Effector CD8-positive, alpha-beta T cell (primary cell): ENCODE results near the gene FAM117A.
"Not testable (repeated sequence)": the region's sequence is repeated elsewhere in the genome, so short reads cannot be mapped to it uniquely, and the experiment has no call there.

Experiments used
- DNase-seq: peaks from one replicate; lab custom pipeline; 2025; lab: John Stamatoyannopoulos, UW

The FAM117A gene

GRCh38 chr17:49762151-49762941, 1.6 kb downstream of the FAM117A start:
- DNase-seq, result no peak

DNA sequence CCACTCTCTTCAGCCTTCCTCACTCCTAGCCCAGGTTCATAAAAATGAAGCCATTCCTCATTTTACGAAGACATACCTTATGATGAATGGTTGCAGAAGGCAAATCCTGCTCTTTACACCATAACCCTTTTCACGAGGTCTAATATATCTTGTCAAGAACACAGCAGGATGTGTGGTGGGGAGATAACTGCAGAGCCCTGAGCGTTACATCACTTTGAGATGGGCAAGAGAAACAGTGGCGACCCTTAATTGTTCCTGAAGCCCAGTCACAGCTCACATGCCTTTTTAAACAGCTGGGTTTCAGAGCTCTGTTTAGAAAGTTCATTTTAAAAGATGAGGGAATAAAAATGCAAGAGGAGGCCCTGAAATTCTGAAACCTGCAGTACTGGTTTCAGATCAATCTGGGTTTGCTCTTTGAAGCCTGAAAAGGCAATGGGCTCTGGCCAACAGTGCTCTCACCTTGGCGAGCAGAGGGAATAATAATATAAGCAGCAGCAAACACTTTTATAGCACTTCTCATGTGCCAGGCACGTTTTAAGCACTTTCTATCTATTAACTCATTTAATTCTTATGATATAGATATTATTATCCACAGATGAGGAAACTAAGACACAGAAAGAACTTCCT, 2.9 kb downstream of the FAM117A start:
- DNase-seq, result no peak

GRCh38 chr17:49760296-49760695, 3.6 kb downstream of the FAM117A start:
- DNase-seq, result no peak

GRCh38 chr17:49759203-49759602, 4.7 kb downstream of the FAM117A start:
- DNase-seq, result no peak

DNA sequence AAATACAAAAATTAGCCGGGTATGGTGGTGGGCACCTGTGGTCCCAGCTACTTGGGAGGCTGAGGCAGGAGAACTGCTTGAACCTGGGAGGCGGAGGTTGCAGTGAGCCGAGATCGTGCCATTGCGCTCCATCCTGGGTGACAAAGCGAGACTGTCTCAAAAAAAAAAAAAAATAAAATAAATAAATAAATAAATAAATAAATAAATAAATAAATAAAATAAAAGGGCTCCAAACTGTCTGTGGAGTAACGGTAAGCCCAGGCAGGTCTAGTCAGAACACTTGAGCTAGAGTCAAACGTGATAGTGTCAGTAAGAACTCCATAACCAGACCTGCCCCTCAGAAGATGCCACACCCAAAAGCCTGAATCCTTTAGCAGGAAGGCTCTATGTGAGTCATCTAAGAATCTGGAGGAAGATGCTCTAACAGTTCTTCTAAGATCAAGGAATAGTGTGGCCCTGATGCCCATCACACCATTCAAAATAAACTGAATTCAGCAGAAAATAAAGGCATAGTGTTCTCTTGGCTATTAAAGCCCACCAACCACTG, 5.4 kb downstream of the FAM117A start:
- not testable (repeated sequence) for DNase-seq

DNA sequence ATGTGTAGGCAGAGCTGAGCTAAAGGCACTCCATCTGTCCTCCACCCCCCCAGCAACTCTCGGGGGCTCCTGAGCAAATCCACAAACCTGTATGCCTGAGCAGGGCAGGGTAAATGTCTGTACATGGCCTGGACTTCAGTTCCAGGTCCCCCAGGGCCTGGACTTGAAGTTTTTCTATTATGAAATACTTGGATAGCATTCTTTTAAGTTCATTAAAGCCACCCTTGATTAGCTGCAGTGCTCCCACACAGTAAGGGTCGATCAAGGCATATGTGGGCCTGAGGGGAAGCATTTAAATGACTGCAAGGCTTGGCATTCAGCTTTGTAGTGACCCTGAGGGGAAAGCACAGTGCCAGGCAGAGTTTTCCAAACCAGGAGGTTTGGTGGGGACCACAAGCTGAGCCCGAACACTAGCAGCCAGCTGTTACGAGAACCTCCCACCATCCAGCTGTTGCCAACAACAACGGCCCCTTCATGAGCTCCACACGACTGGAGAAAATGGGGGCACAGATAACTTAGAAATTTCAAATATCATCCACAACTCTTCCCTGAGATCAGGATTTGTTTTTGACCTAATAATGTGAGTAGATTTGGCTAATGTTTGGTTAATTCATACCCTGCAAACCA, 6.7 kb downstream of the FAM117A start:
- no peak for DNase-seq

DNA sequence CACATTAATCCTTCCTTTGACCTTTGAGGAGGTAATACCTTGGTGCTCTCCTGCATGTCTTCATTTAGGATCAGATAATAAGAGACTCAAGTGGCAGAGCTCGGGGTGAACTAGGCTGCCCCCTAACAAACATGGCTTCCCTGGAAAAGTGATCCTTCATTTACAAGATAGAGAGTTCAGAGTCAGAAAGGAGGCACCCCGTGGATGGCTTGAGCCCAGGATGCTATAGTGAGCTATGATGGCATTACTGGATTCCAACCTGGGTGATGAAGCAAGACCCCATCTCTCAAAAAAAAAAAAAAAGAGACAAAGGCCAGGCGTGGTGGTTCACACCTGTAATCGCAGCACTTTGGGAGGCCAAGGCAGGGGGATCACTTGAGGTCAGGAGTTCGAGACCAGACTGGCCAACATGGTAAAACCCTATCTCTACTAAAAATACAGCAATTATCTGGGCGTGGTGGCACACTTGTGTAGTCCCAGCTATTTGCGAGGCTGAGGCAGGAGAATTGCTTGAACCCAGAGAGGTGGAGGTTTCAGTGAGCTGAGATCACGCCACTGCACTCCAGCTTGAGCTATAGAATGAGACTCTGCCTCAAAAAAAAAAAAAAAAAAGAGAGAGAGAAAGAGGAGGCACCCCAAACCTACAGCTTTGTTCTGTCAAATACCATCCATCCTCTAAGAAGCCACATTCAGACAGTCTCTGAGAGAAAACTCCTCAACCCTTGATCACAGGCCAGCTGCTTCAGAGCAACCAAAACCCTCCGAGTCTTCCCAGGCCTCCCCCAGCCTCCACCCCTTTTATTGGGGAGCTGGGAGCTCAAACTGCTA, 7.4 kb downstream of the FAM117A start:
- no peak for DNase-seq

- DNase-seq, result no peak
Observed at GRCh38 chr17:49755663-49756283, 8.2 kb downstream of the FAM117A start.

- DNase-seq, result no peak
Observed at GRCh38 chr17:49753959-49754391, 10.0 kb downstream of the FAM117A start.

GRCh38 chr17:49752508-49752907, 11.4 kb downstream of the FAM117A start:
- DNase-seq, result no peak

DNA sequence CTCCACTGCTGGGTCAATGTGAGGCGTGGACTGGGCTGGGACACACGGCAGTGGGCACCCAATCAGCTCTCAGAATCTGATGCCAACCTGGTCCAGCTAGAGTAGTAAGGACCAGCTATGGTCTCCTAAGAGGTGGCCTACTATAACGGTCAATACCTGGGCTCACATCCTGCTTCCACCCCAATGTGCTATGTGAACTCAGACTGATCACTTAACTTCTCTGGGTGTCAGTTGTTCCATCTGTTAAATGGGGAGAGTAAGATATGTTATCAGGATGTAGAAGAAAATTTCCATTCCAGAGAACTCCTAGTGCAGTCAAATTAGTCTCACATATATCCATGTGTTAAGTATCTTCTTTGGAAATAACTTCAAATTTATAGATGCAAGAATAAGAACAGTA, 14.2 kb downstream of the FAM117A start:
- no peak for DNase-seq

- DNase-seq, result no peak
Observed at GRCh38 chr17:49748791-49749190, 15.1 kb downstream of the FAM117A start.

DNA sequence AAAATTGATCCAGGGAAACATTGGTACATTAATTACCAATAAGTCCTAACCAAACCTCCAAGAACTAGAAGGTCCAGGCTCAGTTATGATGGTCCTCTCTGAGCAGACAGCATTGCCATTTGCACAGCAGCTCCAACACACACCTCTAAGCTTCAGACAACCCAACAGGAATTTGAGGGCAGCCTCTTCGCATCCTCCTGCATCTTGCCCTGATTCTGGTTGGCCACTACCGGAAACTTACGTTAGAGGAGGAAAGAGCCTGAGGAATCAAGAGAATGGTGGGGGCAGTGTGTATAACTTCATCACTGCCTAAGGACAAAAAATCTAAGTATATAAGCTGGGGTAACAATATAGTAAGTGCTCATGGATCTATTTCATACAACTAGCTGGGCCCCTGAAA, 15.7 kb downstream of the FAM117A start:
- no peak for DNase-seq

- DNase-seq, result no peak
Observed at GRCh38 chr17:49747632-49748031, 16.3 kb downstream of the FAM117A start.

DNA sequence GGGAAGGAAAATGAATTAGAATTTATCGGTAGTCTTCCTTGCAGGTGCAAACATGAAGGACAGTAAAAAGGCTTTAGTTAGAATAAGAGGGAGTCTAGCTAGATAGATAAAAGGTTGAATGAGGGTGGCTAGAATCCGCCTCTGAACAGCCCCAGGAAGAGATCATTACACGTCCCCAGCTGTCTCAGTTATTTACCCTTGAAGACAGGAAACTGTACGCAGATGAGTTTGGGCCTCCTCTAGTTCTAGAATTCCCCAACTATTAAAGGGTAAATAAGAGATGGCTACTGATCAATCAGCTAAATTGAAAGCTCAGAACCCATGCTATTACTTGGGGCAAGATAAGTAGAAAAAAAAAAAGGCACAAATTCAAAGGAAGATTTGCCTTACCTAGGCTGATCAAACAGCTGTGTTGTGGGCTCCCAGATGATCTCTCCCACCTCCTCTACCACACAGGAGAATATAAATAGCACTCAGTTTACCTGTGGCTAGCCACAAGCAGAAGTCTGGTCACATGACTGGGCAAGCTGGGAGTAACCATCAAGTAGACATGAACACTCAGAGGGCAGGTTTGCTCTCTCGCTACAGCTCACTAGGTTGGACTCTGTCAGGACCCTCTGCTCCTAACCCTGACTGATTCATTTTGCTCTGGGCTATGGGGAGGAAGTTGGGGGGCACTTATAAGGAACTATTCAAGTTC, 17.0 kb downstream of the FAM117A start:
- no peak for DNase-seq

DNA sequence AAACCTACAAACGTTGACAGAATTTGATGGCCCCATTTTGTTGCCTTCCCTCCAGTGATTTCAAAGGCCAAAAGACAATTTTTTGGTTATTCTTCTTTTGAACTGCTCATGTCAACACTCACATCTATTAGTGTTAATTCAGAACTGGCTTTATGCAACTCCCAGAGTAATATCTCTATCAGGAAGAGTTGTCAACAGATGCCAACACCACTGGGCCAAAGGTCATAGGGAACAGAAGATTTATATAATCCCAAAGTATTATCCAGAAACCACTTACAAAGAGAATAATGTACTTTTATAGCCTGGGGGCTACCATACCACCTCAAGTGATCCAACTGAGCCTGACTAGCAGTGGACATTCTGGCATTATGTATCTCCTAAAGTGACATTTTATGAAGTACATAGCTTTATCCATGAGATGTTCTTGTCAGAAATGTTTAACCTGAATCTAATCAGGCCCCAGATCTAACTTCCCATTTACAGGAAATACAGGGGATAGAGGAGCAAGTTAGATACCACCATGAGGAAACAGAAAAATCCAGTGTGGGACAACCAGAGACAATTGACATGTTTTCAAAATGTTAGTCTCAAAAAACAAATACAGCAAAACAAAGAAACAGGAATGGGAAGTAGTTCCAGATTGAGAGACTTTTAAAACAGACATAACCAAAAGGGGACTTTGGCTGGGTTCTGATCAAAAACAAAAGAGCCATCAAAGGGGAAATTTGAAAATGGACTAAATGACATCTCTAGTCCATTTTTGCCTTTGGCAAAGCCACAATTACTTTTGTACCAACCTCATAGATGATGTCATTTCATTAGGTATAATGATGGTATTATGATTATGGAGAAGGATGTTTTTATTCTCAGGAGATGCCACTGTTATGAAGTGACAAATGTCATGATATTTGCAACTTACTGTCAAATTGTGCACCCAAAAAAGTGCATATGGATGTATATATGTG, 18.5 kb downstream of the FAM117A start:
- DNase-seq, result no peak

DNA sequence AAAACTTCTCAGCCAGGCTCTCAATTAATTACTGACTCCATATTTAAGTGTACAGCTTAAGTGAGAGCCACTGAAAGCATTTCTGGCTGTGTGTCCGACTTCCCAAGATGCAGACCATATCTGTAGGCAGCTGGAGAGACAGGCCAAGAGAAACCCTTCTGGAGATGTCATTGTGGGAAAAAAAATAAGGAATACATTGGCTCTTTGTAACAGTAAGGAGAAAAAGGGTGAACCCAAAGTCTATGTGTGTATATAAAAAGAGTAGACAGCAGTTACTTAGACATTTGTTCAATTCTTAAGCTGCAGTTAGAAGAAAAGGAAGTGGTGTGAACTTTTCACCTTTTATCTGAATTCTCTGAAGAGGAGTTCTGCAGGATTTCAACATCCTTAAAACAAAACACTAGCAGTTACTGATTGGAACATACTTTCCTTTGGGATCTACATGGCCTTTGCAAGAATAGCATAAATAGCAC, 21.7 kb downstream of the FAM117A start:
- DNase-seq, result no peak

DNA sequence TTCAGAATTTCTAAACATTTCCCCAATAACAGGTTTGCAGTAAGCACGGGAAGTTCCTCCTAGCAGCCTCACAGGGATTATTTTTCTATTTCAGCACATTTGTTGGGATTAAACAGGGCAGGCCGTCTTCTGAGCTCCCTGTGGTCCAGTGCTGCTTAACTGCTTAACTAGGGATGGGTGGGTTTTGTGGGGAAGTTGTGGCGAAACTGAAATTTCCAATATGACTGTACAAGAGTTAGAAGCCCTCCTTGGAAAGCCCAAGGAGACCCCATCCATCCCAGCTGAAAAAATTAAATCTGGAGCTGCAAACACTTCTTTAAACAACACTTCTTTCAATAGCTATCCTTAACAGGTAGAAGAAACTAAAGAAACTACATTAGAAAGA, 22.2 kb downstream of the FAM117A start:
- DNase-seq, result no peak

- DNase-seq, result no peak
Observed at GRCh38 chr17:49741009-49741691, 22.8 kb downstream of the FAM117A start.
